ENCODE results near the gene ITGA7.

The ITGA7 gene

GRCh38 chr12:55718624-55719275 is 11.0 kb upstream of the ITGA7 start:
- Histone ChIP-seq H3K27me3 (ENCODE audit: insufficient read depth, low read length, poor library complexity, severe bottlenecking) (no peaks in the 10 kb centered on the region), H3K36me3 (ENCODE audit: insufficient read depth, low read length) (peaks cover under 1% of the 10 kb centered on the region; the same call in 1 of the 2 replicates), H4K20me1 (ENCODE audit: insufficient read depth, low read length, poor library complexity, severe bottlenecking) (no peaks in the 10 kb centered on the region), H3F3A (ENCODE audit: low read depth) (no peaks in the 10 kb centered on the region), H3K4me2 (ENCODE audit: low read depth, low read length, poor library complexity, severe bottlenecking) (peak overlapping the region; percentile 92), H2AFZ (ENCODE audit: low read length) (no peak overlapping the region), H3K9me3 (ENCODE audit: insufficient read depth, low read depth, low read length) (no peaks in the 10 kb centered on the region), H3K9me2 (replicated peaks; ENCODE audit: low read depth, low read length) (no peaks in the 10 kb centered on the region), H3K4me3 (ENCODE audit: low read length, poor library complexity, severe bottlenecking) (no peak overlapping the region), H3K79me2 (ENCODE audit: insufficient read depth, low read length) (peaks cover 27% of the 10 kb centered on the region; the same call in 1 of the 2 replicates), H3K9ac (ENCODE audit: low read depth, low read length, poor library complexity, severe bottlenecking) (peak overlapping the region; percentile 79), H3K4me1 (ENCODE audit: insufficient read depth, low read length, poor library complexity, severe bottlenecking) (peaks cover 23% of the 10 kb centered on the region)
- TF ChIP-seq CTCF (conservative IDR thresholded peaks at IDR 0.05; ENCODE audit: low read length) (no peak), EZH2phosphoT487 (IDR thresholded peaks at IDR 0.05; ENCODE audit: borderline replicate concordance) (no peak)

GRCh38 chr12:55718015-55718414 is 10.3 kb upstream of the ITGA7 start:
- H3K4me3 ChIP-seq (ENCODE audit: low read length, poor library complexity, severe bottlenecking) = peak overlapping the region; percentile 88
- peaks cover 23% of the 10 kb centered on the region for H3K4me1 ChIP-seq (ENCODE audit: insufficient read depth, low read length, poor library complexity, severe bottlenecking)
- H2AFZ ChIP-seq (ENCODE audit: low read length) = no peak overlapping the region
- H3K9ac ChIP-seq (ENCODE audit: low read depth, low read length, poor library complexity, severe bottlenecking) = peak overlapping the region; percentile 79
- TF ChIP-seq EZH2phosphoT487 (IDR thresholded peaks at IDR 0.05; ENCODE audit: borderline replicate concordance) = no peak
- no peak for TF ChIP-seq CTCF (conservative IDR thresholded peaks at IDR 0.05; ENCODE audit: low read length)
- H3K4me2 ChIP-seq (ENCODE audit: low read depth, low read length, poor library complexity, severe bottlenecking) = peak overlapping the region; percentile 92
- no peaks in the 10 kb centered on the region for H3K27me3 ChIP-seq (ENCODE audit: insufficient read depth, low read length, poor library complexity, severe bottlenecking)
- no peaks in the 10 kb centered on the region for H3K9me2 ChIP-seq (replicated peaks; ENCODE audit: low read depth, low read length)
- peaks cover 26% of the 10 kb centered on the region; the same call in 1 of the 2 replicates for H3K79me2 ChIP-seq (ENCODE audit: insufficient read depth, low read length)
- H3K36me3 ChIP-seq (ENCODE audit: insufficient read depth, low read length) = no peaks in the 10 kb centered on the region
- no peaks in the 10 kb centered on the region for H3K9me3 ChIP-seq (ENCODE audit: insufficient read depth, low read depth, low read length)
- no peaks in the 10 kb centered on the region for H3F3A ChIP-seq (ENCODE audit: low read depth)
- H4K20me1 ChIP-seq (ENCODE audit: insufficient read depth, low read length, poor library complexity, severe bottlenecking) = no peaks in the 10 kb centered on the region

- no peaks in the 10 kb centered on the region for H3K36me3 ChIP-seq (ENCODE audit: insufficient read depth, low read length)
- H3K79me2 ChIP-seq (ENCODE audit: insufficient read depth, low read length) = peaks cover 26% of the 10 kb centered on the region; the same call in 1 of the 2 replicates
- no peak overlapping the region for H2AFZ ChIP-seq (ENCODE audit: low read length)
- peak overlapping the region; percentile 88 for H3K4me3 ChIP-seq (ENCODE audit: low read length, poor library complexity, severe bottlenecking)
- no peaks in the 10 kb centered on the region for H3K9me3 ChIP-seq (ENCODE audit: insufficient read depth, low read depth, low read length)
- no peaks in the 10 kb centered on the region for H3F3A ChIP-seq (ENCODE audit: low read depth)
- no peaks in the 10 kb centered on the region for H3K9me2 ChIP-seq (replicated peaks; ENCODE audit: low read depth, low read length)
- H3K27me3 ChIP-seq (ENCODE audit: insufficient read depth, low read length, poor library complexity, severe bottlenecking) = no peaks in the 10 kb centered on the region
- H4K20me1 ChIP-seq (ENCODE audit: insufficient read depth, low read length, poor library complexity, severe bottlenecking) = no peaks in the 10 kb centered on the region
- no peak for TF ChIP-seq CTCF (conservative IDR thresholded peaks at IDR 0.05; ENCODE audit: low read length)
- no peak for TF ChIP-seq EZH2phosphoT487 (IDR thresholded peaks at IDR 0.05; ENCODE audit: borderline replicate concordance)
- peaks cover 23% of the 10 kb centered on the region for H3K4me1 ChIP-seq (ENCODE audit: insufficient read depth, low read length, poor library complexity, severe bottlenecking)
- peak overlapping the region; percentile 92 for H3K4me2 ChIP-seq (ENCODE audit: low read depth, low read length, poor library complexity, severe bottlenecking)
- peak overlapping the region; percentile 79 for H3K9ac ChIP-seq (ENCODE audit: low read depth, low read length, poor library complexity, severe bottlenecking)
Observed at GRCh38 chr12:55717011-55718007, 9.6 kb upstream of the ITGA7 start.
